ENCODE results near the gene AP5S1.
A peak's percentile ranks its signal among the peaks of the same experiment; 100 is the strongest.
"Not testable (repeated sequence)": the region's sequence is repeated elsewhere in the genome, so short reads cannot be mapped to it uniquely, and the experiment has no call there.

AP5S1 gene

DNA sequence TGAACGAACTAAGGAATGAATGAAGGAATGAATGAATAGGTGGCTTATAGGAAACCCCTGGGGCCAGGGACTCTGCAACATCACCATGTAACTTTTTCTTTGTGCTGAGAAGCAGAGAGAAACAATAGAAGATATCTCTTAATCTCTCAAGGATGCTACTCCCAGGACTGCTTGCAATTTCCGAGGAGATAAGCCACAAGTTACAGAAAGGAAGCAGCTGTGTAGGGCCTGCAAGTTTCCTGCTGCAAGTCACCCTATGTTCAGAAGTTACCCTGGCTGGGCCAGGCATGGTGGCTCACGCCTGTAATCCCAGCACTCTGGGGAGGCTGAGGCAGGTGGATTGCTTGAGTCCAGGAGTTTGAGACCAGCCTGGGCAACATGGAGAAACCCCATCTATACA lies 19.0 kb downstream of the AP5S1 start:
- H3K4me3 ChIP-seq (ENCODE audit: low read depth, low read length), result no peak overlapping the region
- TF ChIP-seq, protein P1, sequence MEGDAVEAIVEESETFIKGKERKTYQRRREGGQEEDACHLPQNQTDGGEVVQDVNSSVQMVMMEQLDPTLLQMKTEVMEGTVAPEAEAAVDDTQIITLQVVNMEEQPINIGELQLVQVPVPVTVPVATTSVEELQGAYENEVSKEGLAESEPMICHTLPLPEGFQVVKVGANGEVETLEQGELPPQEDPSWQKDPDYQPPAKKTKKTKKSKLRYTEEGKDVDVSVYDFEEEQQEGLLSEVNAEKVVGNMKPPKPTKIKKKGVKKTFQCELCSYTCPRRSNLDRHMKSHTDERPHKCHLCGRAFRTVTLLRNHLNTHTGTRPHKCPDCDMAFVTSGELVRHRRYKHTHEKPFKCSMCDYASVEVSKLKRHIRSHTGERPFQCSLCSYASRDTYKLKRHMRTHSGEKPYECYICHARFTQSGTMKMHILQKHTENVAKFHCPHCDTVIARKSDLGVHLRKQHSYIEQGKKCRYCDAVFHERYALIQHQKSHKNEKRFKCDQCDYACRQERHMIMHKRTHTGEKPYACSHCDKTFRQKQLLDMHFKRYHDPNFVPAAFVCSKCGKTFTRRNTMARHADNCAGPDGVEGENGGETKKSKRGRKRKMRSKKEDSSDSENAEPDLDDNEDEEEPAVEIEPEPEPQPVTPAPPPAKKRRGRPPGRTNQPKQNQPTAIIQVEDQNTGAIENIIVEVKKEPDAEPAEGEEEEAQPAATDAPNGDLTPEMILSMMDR (IDR thresholded peaks at IDR 0.05; ENCODE audit: low read depth, low read length), result no peak

DNA sequence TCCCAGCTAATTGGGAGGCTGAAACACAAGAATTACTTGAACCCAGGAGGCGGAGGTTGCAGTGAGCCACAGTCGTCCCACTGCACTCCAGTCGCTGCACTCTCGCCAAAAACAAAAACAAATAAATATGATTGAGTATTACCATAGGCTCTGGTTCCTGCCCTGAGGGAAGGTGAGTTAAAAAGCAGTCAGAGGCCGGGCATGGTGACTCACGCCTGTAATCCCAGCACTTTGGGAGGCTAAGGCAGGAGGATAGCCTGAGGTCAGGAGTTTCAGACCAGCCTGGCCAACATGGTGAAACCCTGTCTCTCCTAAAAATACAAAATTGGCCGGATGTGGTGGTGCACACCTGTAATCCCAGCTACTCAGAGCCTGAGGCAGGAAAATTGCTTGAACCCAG lies 19.9 kb downstream of the AP5S1 start:
- not testable (repeated sequence) for H3K4me3 ChIP-seq (ENCODE audit: low read depth, low read length)

DNA sequence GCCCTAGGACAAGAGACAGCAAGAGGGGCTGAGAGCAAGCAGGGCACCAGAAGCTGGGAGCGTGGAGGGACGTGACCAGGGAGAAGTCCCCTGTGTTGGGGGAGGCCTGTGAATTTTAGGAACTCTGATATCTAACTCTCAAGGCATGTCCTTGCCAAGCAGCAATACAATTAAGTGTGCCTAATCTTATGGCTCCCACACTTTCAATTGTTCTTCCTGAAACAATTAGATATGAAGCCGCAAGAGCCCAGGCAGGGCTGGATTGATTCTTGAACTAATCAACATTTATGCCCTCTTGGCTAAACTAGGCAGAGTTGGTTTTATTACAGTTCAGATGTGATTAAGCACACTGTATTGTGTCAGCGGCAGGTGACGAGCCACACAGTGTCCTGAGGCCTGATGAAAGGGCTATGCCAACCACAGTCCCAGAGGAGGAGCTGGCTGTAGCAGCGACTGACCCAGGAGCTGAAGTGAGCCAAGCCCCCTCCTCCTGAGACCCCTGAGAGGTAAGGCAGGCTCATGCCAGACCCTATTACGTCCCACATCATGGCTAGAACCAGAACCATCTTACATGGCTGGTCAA lies 22.1 kb downstream of the AP5S1 start:
- no peak overlapping the region for H3K4me3 ChIP-seq (ENCODE audit: low read depth, low read length)
- TF ChIP-seq, protein P1 (IDR thresholded peaks at IDR 0.05; ENCODE audit: low read depth, low read length), result no peak

DNA sequence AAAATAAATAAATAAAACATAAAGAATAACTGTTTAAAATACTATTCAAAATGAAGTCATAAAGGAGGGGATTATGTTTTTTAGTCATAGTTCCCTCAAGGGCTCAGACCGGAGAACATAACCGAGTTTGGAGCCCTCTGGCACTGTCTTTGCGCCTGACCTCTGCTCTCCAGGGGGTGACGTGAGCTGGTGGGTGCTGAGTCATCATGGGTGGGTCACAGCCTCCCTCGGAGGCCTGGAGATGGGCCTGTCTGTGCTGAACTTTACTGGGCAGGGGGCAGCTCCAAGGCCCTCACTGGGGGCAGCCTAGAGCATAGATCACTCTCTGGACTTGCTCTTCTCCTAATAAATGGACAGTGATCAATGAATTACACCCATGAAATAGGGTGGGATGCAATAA lies 23.1 kb downstream of the AP5S1 start:
- TF ChIP-seq, protein P1 (IDR thresholded peaks at IDR 0.05; ENCODE audit: low read depth, low read length), result no peak
- H3K4me3 ChIP-seq (ENCODE audit: low read depth, low read length), result no peak overlapping the region

DNA sequence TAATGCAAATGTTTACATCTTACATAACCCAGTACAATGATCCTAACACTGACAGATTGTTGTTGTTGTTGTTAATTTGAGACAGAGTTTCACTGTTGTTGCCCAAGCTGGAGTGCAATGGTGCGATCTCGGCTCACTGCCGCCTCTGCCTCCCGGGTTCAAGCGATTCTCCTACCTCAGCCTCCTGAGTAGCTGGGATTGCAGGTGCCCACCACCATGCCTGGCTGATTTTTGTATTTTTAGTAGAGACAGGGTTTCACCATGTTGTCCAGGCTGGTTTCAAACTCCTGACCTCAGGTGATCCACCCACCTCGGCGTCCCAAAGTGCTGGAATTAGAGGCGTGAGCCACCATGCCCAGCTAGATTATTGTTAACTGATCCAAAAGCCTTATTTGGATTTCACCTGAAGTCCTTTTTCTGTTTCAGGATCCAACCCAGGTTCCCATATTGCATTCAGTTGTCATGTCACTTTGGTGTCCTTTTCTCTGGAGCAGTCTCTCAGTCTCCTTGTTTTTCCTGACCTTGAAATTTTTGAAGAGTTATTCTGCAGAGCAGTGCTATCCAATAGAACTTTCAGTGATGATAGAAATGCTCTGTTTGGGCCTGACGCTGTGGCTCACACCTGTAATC lies 23.8 kb downstream of the AP5S1 start:
- not testable (repeated sequence) for H3K4me3 ChIP-seq (ENCODE audit: low read depth, low read length)

DNA sequence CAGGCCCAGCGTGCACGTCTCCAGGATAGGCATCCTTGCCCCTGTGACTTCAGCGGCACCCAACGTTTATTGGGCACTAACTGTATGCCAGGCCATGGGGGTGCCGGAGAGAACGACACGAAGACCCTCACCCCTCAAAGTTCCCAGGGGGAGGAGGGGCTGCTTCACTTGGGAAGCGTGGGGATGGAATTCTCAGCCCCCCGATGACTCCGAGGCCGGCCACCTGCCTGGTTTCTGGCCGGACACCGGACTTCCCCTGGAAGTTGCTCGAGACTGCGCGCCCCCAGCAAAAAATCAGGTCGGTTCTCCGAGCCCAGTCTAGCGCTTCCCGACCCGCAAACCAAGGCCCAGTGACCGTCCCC lies 26.0 kb downstream of the AP5S1 start:
- TF ChIP-seq, protein P1 (IDR thresholded peaks at IDR 0.05; ENCODE audit: low read depth, low read length), result no peak
- peak overlapping the region; percentile 89 for H3K4me3 ChIP-seq (ENCODE audit: low read depth, low read length)

DNA sequence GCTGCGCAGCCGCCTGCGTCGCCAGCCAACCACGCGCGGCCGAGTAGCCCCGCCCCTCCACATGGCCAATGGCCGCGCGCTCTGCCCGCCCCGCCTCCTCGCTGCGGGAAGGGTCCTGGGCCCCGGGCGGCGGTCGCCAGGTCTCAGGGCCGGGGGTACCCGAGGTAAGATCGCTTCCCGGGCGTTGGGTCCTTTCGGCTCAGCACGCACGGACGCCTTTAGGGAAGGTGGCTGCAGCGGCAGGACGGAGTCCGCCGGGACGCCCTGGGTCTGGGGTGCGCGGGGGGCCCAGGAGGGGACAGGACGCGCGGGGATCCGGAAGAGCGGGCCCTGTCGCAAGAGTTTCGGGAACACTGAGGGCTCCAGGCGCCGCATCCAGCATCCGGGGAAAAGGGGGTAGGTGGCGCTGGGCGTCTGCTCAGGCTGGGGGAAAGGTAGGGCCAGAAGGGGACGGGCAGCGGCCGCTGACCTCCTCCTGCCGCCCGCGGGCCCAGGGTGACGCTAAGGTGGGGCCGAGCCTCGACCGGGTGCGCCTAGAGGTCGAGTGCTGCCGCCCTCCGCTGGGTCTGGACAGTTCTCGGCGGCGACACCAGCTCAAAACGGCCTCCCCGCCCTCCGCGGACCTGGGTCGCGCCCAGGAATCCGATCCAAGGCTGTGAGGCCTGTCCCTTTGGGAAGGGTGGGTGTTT lies 26.5 kb downstream of the AP5S1 start, which contains the start of gene MAVS:
Gene MAVS (plus strand): TSS at position 95 of the 689 bp plus-strand sequence. CDS start 7,791 bp downstream, outside the sequence.
- peak within 1 kb of the TSS; percentile 89 for H3K4me3 ChIP-seq (ENCODE audit: low read depth, low read length)
- TF ChIP-seq, protein P1 (IDR thresholded peaks at IDR 0.05; ENCODE audit: low read depth, low read length), result no peak

DNA sequence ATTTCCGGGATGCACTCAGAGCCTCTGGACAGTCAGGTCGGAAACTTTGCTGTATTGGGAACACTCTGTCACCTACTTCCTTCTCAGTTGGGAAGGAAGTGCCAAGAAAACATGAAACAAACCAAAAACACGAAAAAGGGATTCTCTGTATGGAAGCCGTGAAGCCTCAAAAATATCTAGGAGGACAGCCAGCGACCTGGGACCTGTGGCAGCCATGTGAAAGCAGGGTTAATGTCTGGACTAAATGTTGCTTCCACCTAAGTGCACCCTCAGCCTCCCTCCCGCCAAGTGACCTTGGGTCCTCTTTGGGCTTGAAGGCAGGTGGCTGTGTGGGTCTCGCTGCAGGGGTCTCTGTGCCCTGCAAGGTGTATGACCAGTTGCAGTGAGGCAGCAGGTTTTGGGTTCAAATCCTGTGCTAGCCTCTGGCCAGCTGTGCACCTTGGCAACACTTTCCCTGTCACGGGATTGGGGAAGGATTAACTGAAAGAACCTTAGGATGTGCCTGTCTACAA lies 27.1 kb downstream of the AP5S1 start:
- TF ChIP-seq, protein P1 (IDR thresholded peaks at IDR 0.05; ENCODE audit: low read depth, low read length), result no peak
- H3K4me3 ChIP-seq (ENCODE audit: low read depth, low read length), result peak overlapping the region; percentile 89
